Liver (tissue), 2 donors: ENCODE measurements around the gene FAM53C.

Experiments
- YY1 ChIP-seq: IDR thresholded peaks from 2 replicates; pipeline ENCODE4 v1.6.1; 2016; ENCODE audit warnings: antibody characterized with exemption, mild to moderate bottlenecking
- TF ChIP-seq, protein P1 (sequence below): fragments of 150-350 bp; IDR thresholded peaks from 2 replicates; pipeline ENCODE4 v1.5.1; 2017; ENCODE audit warnings: improper control_type of control experiment, low read depth, low read length; ENCODE audit not compliant: missing input control
- TF ChIP-seq, protein P2 (sequence below): IDR thresholded peaks from 2 replicates; pipeline ENCODE4 v1.6.1; 2016; ENCODE audit warnings: antibody characterized with exemption
- donor health status: healthy.

DNA sequence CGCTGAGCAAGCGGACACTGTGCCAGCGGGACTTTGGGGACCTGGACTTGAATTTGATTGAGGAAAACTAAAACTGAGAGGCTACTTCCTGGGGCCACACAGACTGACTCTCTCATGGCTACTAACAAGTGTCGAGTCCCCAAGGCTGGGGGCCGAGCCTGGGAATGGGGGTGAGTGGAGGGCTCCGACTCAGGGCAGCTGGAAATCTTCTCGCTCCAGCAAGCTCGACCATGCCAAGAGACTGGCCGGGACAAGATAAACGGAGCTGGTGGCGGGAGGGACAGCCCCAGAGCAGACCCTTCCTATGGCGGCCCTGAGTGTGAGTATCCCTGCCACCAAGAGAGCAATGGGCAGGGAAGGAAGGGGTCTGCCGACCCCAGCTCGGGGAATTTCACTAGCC is 8.8 kb downstream of the FAM53C start:
- TF ChIP-seq YY1: no peak
- TF ChIP-seq, protein P1, sequence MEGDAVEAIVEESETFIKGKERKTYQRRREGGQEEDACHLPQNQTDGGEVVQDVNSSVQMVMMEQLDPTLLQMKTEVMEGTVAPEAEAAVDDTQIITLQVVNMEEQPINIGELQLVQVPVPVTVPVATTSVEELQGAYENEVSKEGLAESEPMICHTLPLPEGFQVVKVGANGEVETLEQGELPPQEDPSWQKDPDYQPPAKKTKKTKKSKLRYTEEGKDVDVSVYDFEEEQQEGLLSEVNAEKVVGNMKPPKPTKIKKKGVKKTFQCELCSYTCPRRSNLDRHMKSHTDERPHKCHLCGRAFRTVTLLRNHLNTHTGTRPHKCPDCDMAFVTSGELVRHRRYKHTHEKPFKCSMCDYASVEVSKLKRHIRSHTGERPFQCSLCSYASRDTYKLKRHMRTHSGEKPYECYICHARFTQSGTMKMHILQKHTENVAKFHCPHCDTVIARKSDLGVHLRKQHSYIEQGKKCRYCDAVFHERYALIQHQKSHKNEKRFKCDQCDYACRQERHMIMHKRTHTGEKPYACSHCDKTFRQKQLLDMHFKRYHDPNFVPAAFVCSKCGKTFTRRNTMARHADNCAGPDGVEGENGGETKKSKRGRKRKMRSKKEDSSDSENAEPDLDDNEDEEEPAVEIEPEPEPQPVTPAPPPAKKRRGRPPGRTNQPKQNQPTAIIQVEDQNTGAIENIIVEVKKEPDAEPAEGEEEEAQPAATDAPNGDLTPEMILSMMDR: no peak
- TF ChIP-seq, protein P2, sequence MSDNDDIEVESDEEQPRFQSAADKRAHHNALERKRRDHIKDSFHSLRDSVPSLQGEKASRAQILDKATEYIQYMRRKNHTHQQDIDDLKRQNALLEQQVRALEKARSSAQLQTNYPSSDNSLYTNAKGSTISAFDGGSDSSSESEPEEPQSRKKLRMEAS: no peak
